Neural cell (in vitro differentiated cells): ENCODE data around the gene GRIK2. TPM values are rescaled to one million over a fixed set of nuclear protein-coding genes. Genes with fewer than 3 reads are reported as not detected.

Experiments
- H2AFZ ChIP-seq: fragments of 200-600, 300-800 bp; sonication (generic), shearing (Covaris generic); 2 replicates; pipeline ENCODE4 v1.6.0; 2014; ENCODE audit warnings: low read depth, mild to moderate bottlenecking, antibody characterized with exemption, low read length, moderate library complexity
- H3F3A ChIP-seq: fragments of 200-600 bp; shearing (Covaris generic); 2 replicates; pipeline ENCODE4 v1.6.1; 2016; ENCODE audit warnings: mild to moderate bottlenecking, moderate library complexity, mixed read lengths, antibody characterized with exemption, low read length; ENCODE audit not compliant: insufficient read depth, poor library complexity, severe bottlenecking
- H3K27ac ChIP-seq: fragments of 200-600, 300-800 bp; sonication (generic), shearing (Covaris generic); 2 replicates; pipeline ENCODE4 v1.5.1; 2014; ENCODE audit warnings: mild to moderate bottlenecking, low read length, moderate library complexity
- H3K27me3 ChIP-seq: fragments of 300-800, 200-600 bp; sonication (generic), shearing (Covaris generic); 2 replicates; pipeline ENCODE4 v1.6.0; 2014; ENCODE audit warnings: mild to moderate bottlenecking, low read depth, low read length, moderate library complexity; ENCODE audit not compliant: insufficient read depth
- H3K36me3 ChIP-seq: fragments of 300-800, 200-600 bp; sonication (generic), shearing (Covaris generic); 2 replicates; pipeline ENCODE4 v1.5.1; 2014; ENCODE audit warnings: mild to moderate bottlenecking, antibody characterized with exemption, low read length, moderate library complexity; ENCODE audit not compliant: insufficient read depth
- H3K4me2 ChIP-seq: fragments of 300-800, 200-600 bp; sonication (generic), shearing (Covaris generic); 2 replicates; pipeline ENCODE4 v1.6.0; 2014; ENCODE audit warnings: mild to moderate bottlenecking, low read length
- H3K4me3 ChIP-seq: fragments of 300-800, 200-600 bp; sonication (generic), shearing (Covaris generic); 2 replicates; pipeline ENCODE4 v1.5.1; 2014; ENCODE audit warnings: mild to moderate bottlenecking, low read length, moderate library complexity
- H3K79me2 ChIP-seq: fragments of 200-600 bp; shearing (Covaris generic); replicated peaks from 2 replicates; pipeline ENCODE4 v1.6.0; 2014; ENCODE audit warnings: mild to moderate bottlenecking, low read length, moderate library complexity; ENCODE audit not compliant: insufficient read depth
- H3K9ac ChIP-seq: fragments of 300-800, 200-600 bp; sonication (generic), shearing (Covaris generic); 2 replicates; pipeline ENCODE4 v1.6.1; 2016; ENCODE audit warnings: mild to moderate bottlenecking, low read length, mixed read lengths
- H3K9me2 ChIP-seq: fragments of 200-600 bp; shearing (Covaris generic); 2 replicates; pipeline ENCODE4 v1.6.1; 2016; ENCODE audit warnings: mild to moderate bottlenecking, low read length, mixed read lengths; ENCODE audit not compliant: insufficient read depth
- H3K9me3 ChIP-seq: fragments of 200-600, 300-800 bp; sonication (generic), shearing (Covaris generic); 2 replicates; pipeline ENCODE4 v1.6.1; 2016; ENCODE audit warnings: mild to moderate bottlenecking, mixed run types, low read length, moderate library complexity, mixed read lengths
- H4K20me1 ChIP-seq: fragments of 200-600 bp; shearing (Covaris generic); 2 replicates; pipeline ENCODE4 v1.6.1; 2016; ENCODE audit warnings: mild to moderate bottlenecking, mixed run types; ENCODE audit not compliant: insufficient read depth
- CTCF ChIP-seq: fragments of 450-650 bp; IDR thresholded peaks from 2 replicates; pipeline ENCODE4 v1.5.1; 2014; ENCODE audit warnings: antibody characterized with exemption, mild to moderate bottlenecking, moderate library complexity; ENCODE audit not compliant: poor library complexity, severe bottlenecking
- EP300 ChIP-seq: fragments of 450-650 bp; conservative IDR thresholded peaks from 2 replicates; pipeline ENCODE4 v1.6.1; 2014; ENCODE audit warnings: antibody characterized with exemption, mild to moderate bottlenecking, moderate library complexity; ENCODE audit not compliant: poor library complexity, severe bottlenecking
- EZH2 ChIP-seq: fragments of 200-600, 300-800 bp; shearing (Covaris generic), sonication (generic); IDR thresholded peaks from 2 replicates; pipeline ENCODE4 v1.6.1; 2014; ENCODE audit warnings: antibody characterized with exemption, low read length, borderline replicate concordance, mild to moderate bottlenecking; ENCODE audit not compliant: insufficient read depth, poor library complexity, severe bottlenecking
- MXI1 ChIP-seq: fragments of 450-650 bp; conservative IDR thresholded peaks from 2 replicates; pipeline ENCODE4 v1.6.1; 2014; ENCODE audit warnings: antibody characterized with exemption, mild to moderate bottlenecking; ENCODE audit not compliant: poor library complexity, severe bottlenecking
- POLR2AphosphoS5 ChIP-seq: IDR thresholded peaks from 2 replicates; pipeline ENCODE4 v1.6.1; 2012
- RAD21 ChIP-seq: fragments of 450-650 bp; conservative IDR thresholded peaks from 2 replicates; pipeline ENCODE4 v1.6.1; 2014; ENCODE audit warnings: antibody characterized with exemption, mild to moderate bottlenecking, moderate library complexity
- REST ChIP-seq: IDR thresholded peaks from 2 replicates; pipeline ENCODE4 v1.6.1; 2012; ENCODE audit warnings: borderline replicate concordance
- SMC3 ChIP-seq: fragments of 450-650 bp; conservative IDR thresholded peaks from 2 replicates; pipeline ENCODE4 v1.6.1; 2014; ENCODE audit warnings: antibody characterized with exemption, mild to moderate bottlenecking, moderate library complexity; ENCODE audit not compliant: poor library complexity
- TAF1 ChIP-seq: IDR thresholded peaks from 2 replicates; pipeline ENCODE4 v1.6.1; 2012; ENCODE audit warnings: low read depth
- polyA plus RNA-seq: library from polyadenylated mRNA; depleted of rRNA; stranded (reverse); fragments of >200 nt; gene quantifications from 2 replicates; pipeline ENCODE4 v1.2.3, GENCODE V29; 2014

GRIK2 gene
- polyA plus RNA-seq, 1 donor from 2014 or later = 106 TPM

GRCh38 chr6:101824551-101825345 lies 431.2 kb downstream of the GRIK2 start:
- no peak overlapping the region for H3K9ac ChIP-seq
- no peak overlapping the region for H3K27ac ChIP-seq
- H3K9me3 ChIP-seq = peaks cover 7% of the 10 kb centered on the region
- no peaks in the 10 kb centered on the region for H4K20me1 ChIP-seq
- H3K27me3 ChIP-seq = no peaks in the 10 kb centered on the region
- H3K9me2 ChIP-seq = no peaks in the 10 kb centered on the region
- TF ChIP-seq CTCF (no peak), TAF1 (no peak), REST (no peak), EZH2 (no peak), SMC3 (no peak), MXI1 (no peak), RAD21 (no peak), POLR2AphosphoS5 (no peak), EP300 (no peak)
- no peaks in the 10 kb centered on the region for H3K79me2 ChIP-seq
- H3F3A ChIP-seq = no peaks in the 10 kb centered on the region
- no peaks in the 10 kb centered on the region for H3K36me3 ChIP-seq
- H3K4me2 ChIP-seq = no peak overlapping the region
- H3K4me3 ChIP-seq = no peak overlapping the region
- no peak overlapping the region for H2AFZ ChIP-seq

GRCh38 chr6:101826269-101826668 lies 432.8 kb downstream of the GRIK2 start:
- Histone ChIP-seq H3K27me3 (no peaks in the 10 kb centered on the region), H3K27ac (no peak overlapping the region), H3K4me2 (no peak overlapping the region), H3K4me3 (no peak overlapping the region), H3K9me3 (peaks cover 7% of the 10 kb centered on the region), H3F3A (no peaks in the 10 kb centered on the region), H3K9ac (no peak overlapping the region), H2AFZ (no peak overlapping the region), H3K79me2 (no peaks in the 10 kb centered on the region), H3K36me3 (no peaks in the 10 kb centered on the region), H4K20me1 (no peaks in the 10 kb centered on the region), H3K9me2 (no peaks in the 10 kb centered on the region)
- TF ChIP-seq EZH2 (no peak), SMC3 (no peak), REST (no peak), TAF1 (no peak), CTCF (no peak), RAD21 (no peak), POLR2AphosphoS5 (no peak)
